Measurements from ENCODE around the gene IFT43.

IFT43 gene

DNA sequence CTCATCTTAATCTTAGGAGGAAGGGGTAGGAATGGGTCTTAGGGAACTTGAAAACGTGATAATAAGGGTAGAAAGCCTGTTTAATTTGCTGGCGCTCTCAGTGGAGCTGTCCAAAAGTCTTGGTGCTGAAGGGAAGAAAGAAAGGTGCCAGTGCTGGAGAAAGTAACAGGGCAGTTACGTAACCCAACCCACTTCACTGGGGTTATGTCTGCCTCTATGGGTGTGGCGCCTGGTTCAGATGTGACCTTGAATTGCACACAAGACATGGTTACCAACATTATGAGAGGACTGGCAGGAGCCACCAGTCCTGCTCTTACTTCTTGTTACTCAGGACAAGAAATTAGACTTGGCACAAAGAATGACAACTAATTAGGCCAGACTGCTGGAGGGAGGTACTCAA is 147.5 kb downstream of the IFT43 start:
- no peak for TF ChIP-seq CTCF (IDR thresholded peaks at IDR 0.05; ENCODE audit: low read depth, low read length)
- DNase-seq (ENCODE audit: extremely low read depth, low read depth): no peak
